ENCODE results near the gene OR9I1. TPM values are rescaled to one million over a fixed set of nuclear protein-coding genes. Genes with fewer than 3 reads are reported as not detected.

Gene OR9I1
- total RNA-seq, 1 experiment from 2014 or later = not detected

DNA sequence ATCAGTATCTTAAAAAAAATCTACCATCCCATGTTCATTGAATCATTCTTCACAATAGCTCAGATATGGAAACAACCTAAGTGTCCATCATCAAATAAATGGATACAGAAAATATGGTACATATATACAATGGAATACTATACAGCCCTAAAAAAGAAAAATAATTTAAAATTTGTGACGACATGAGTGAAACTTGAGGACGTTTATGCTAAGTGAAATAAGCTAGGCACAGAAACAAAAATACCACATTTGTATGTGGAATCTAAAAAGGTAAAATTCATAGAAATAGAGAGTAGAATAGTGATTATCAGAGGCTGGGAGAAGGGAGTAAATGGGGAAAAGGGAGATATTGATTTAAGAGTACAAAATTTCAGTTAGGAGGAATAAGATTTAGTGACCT lies 38.8 kb downstream of the OR9I1 start:
- no peak overlapping the region for H3K4me3 Mint-ChIP-seq (ENCODE audit: unreplicated experiment)
- POLR2A ChIA-PET = interaction anchor here (0.7 kb wide), 1 partner anchor 39 kb away, joined by 3 read pairs; no protein-coding TSS in a partner anchor
- intact Hi-C loops (cut with micrococcal nuclease) = no loop called here

DNA sequence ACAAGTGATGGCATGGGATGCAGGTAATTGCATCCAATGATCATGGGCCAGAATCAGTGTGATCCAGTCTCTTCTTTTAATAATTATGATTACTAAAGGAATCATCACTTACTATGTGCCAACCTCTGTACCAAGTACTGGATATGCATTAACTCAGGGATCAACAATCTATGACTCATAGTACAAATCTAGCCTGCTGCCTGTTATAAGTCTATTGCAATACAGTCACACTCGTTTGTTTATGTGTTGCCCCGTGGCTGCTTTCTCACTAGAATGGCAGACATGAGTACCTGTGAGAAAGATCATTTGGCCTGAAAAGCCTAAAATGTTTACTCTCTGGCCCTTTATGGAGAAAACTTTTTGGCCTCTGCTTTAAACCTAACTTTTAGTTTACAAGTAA lies 49.5 kb downstream of the OR9I1 start:
- ChIA-PET POLR2A (interaction anchor here (0.7 to 1.0 kb wide), 2 partner anchors 171 to 186 kb away, joined by 4 to 5 read pairs; no protein-coding TSS in a partner anchor), CTCF (interaction anchor here (0.7 kb wide), 1 partner anchor 1915 kb away, joined by 3 read pairs; no protein-coding TSS in a partner anchor)
- DNase-seq (ENCODE audit: unreplicated experiment) = peak; percentile 68
- H3K4me1 Mint-ChIP-seq (ENCODE audit: insufficient read depth, unreplicated experiment) = no peaks in the 10 kb centered on the region
- peak overlapping the region; percentile 10 for H3K27ac Mint-ChIP-seq (ENCODE audit: low read depth, unreplicated experiment)
- no peaks in the 10 kb centered on the region for H3K27me3 Mint-ChIP-seq (ENCODE audit: insufficient read depth, unreplicated experiment)
- intact Hi-C loops (cut with micrococcal nuclease) = no loop called here
- BruUV-seq (replicated peaks) = no TSS peak
- H3K4me3 Mint-ChIP-seq (ENCODE audit: unreplicated experiment) = no peak overlapping the region
- H3K36me3 Mint-ChIP-seq (ENCODE audit: insufficient read depth, unreplicated experiment) = no peaks in the 10 kb centered on the region
- no peaks in the 10 kb centered on the region for H3K9me3 Mint-ChIP-seq (ENCODE audit: unreplicated experiment)
- TF ChIP-seq CTCF (IDR thresholded peaks at IDR 0.05; ENCODE audit: unreplicated experiment) = no peak

More for the DNA sequence above, 38.8 kb downstream of the OR9I1 start:
- no peaks in the 10 kb centered on the region for H3K9me3 Mint-ChIP-seq (ENCODE audit: unreplicated experiment)
- H3K36me3 Mint-ChIP-seq (ENCODE audit: insufficient read depth, unreplicated experiment) = peaks cover 8% of the 10 kb centered on the region
- no peaks in the 10 kb centered on the region for H3K27me3 Mint-ChIP-seq (ENCODE audit: insufficient read depth, unreplicated experiment)
- no peak for TF ChIP-seq CTCF (IDR thresholded peaks at IDR 0.05; ENCODE audit: unreplicated experiment)
- CTCF ChIA-PET = no interaction called here
- no TSS peak for BruUV-seq (replicated peaks)
- no peak overlapping the region for H3K27ac Mint-ChIP-seq (ENCODE audit: low read depth, unreplicated experiment)
- no peak for DNase-seq (ENCODE audit: unreplicated experiment)
- H3K4me1 Mint-ChIP-seq (ENCODE audit: insufficient read depth, unreplicated experiment) = no peaks in the 10 kb centered on the region

GRCh38 chr11:58070585-58070984 lies 54.7 kb downstream of the OR9I1 start:
- no TSS peak for BruUV-seq (replicated peaks)
- intact Hi-C loops (cut with micrococcal nuclease) = no loop called here
- no peaks in the 10 kb centered on the region for H3K9me3 Mint-ChIP-seq (ENCODE audit: unreplicated experiment)
- no peaks in the 10 kb centered on the region for H3K27me3 Mint-ChIP-seq (ENCODE audit: insufficient read depth, unreplicated experiment)
- ChIA-PET CTCF (no interaction called here), POLR2A (no interaction called here)
- no peak for TF ChIP-seq CTCF (IDR thresholded peaks at IDR 0.05; ENCODE audit: unreplicated experiment)
- DNase-seq (ENCODE audit: unreplicated experiment) = no peak
- H3K4me1 Mint-ChIP-seq (ENCODE audit: insufficient read depth, unreplicated experiment) = no peaks in the 10 kb centered on the region
- H3K4me3 Mint-ChIP-seq (ENCODE audit: unreplicated experiment) = no peak overlapping the region
- H3K36me3 Mint-ChIP-seq (ENCODE audit: insufficient read depth, unreplicated experiment) = no peaks in the 10 kb centered on the region
- H3K27ac Mint-ChIP-seq (ENCODE audit: low read depth, unreplicated experiment) = no peak overlapping the region

GRCh38 chr11:58068655-58069054 lies 56.7 kb downstream of the OR9I1 start:
- H3K4me3 Mint-ChIP-seq (ENCODE audit: unreplicated experiment) = no peak overlapping the region
- H3K27ac Mint-ChIP-seq (ENCODE audit: low read depth, unreplicated experiment) = no peak overlapping the region
- BruUV-seq (replicated peaks) = no TSS peak
- ChIA-PET POLR2A (no interaction called here), CTCF (interaction anchor here (0.6 to 1.4 kb wide), 2 partner anchors 9 to 22 kb away, joined by 4 to 5 read pairs; no protein-coding TSS in a partner anchor)
- H3K36me3 Mint-ChIP-seq (ENCODE audit: insufficient read depth, unreplicated experiment) = no peaks in the 10 kb centered on the region
- TF ChIP-seq CTCF (IDR thresholded peaks at IDR 0.05; ENCODE audit: unreplicated experiment) = no peak
- no peaks in the 10 kb centered on the region for H3K9me3 Mint-ChIP-seq (ENCODE audit: unreplicated experiment)
- no peaks in the 10 kb centered on the region for H3K4me1 Mint-ChIP-seq (ENCODE audit: insufficient read depth, unreplicated experiment)
- intact Hi-C loops (cut with micrococcal nuclease) = no loop called here
- no peaks in the 10 kb centered on the region for H3K27me3 Mint-ChIP-seq (ENCODE audit: insufficient read depth, unreplicated experiment)
- no peak for DNase-seq (ENCODE audit: unreplicated experiment)

Data from MCF 10A (cell line).